ENCODE data around the gene BHLHA15.
A peak's percentile ranks its signal among the peaks of the same experiment; 100 is the strongest.

BHLHA15 gene

GRCh38 chr7:98231493-98232262, 20.4 kb downstream of the BHLHA15 start:
- DNase-seq: no peak
- no peak for TF ChIP-seq POLR2A (IDR thresholded peaks at IDR 0.05; ENCODE audit: low read length)
- TF ChIP-seq GATA1 (IDR thresholded peaks at IDR 0.05; ENCODE audit: low read depth, low read length): no peak

- no peak for DNase-seq
- TF ChIP-seq POLR2A (IDR thresholded peaks at IDR 0.05; ENCODE audit: low read length) (no peak), GATA1 (IDR thresholded peaks at IDR 0.05; ENCODE audit: low read depth, low read length) (no peak)
These were observed 21.0 kb downstream of the BHLHA15 start for GRCh38 chr7:98232263-98232585.

- no peak for TF ChIP-seq POLR2A (IDR thresholded peaks at IDR 0.05; ENCODE audit: low read length)
- TF ChIP-seq GATA1 (IDR thresholded peaks at IDR 0.05; ENCODE audit: low read depth, low read length): no peak
- no peak for DNase-seq
These were observed 21.6 kb downstream of the BHLHA15 start for GRCh38 chr7:98232799-98233198.

- no peak for DNase-seq
- TF ChIP-seq GATA1 (IDR thresholded peaks at IDR 0.05; ENCODE audit: low read depth, low read length) (no peak), POLR2A (IDR thresholded peaks at IDR 0.05; ENCODE audit: low read length) (no peak)
These were observed 22.2 kb downstream of the BHLHA15 start for GRCh38 chr7:98233219-98234070.

DNA sequence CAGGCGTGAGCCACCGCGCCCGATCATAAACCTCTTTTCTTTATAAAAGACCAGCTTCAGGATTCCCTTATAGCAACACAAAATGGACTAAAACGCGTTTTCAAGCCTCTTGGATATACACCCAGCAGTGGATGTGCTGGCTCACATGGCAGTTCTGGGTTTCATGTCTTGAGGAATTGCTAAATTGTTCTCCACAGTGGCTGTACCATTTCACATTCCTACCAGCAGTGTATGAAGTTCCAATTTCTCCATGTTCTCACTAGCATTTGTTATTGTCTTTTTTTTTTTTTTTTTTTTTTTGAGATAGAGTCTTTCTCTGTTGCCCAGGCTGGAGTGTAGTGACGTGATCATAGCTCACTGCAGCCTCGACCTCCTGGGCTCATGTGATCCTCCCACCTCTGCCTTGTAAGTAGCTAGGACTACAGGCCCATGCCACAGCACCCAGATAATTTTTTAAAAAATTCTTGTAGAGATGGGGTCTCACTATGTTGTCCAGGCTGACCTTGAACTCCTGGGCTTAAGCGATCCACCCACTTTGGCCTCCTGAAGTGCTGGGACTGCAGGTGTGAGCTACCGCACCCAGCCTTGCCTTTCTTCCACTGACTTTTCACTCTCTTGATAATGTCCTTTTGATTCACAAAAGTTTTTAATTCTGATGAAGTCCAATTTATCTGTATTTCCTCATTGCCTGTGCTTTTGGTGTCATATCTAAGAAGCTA, 23.3 kb downstream of the BHLHA15 start:
- TF ChIP-seq GATA1 (IDR thresholded peaks at IDR 0.05; ENCODE audit: low read depth, low read length) (no peak), POLR2A (IDR thresholded peaks at IDR 0.05; ENCODE audit: low read length) (no peak)
- no peak for DNase-seq

DNA sequence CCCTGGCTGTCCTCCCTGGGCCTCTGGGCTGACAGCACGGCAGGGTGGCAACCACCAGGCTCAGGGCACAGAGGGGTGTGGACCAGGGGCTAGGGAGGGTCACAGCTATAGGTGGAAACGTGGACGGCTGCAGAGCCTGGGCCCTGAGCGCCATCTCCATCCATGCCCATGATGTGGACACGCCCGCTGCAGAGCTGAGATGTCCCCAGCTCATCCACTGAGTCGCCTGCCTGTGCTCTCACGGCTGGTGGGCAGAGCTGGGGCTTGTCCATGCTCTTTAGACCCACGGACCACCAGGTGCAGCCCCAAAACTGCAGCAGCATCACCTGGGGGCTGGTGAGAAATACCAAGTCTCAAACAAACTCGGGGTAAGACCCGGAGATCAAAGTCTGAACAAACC, 24.7 kb downstream of the BHLHA15 start:
- no peak for TF ChIP-seq POLR2A (IDR thresholded peaks at IDR 0.05; ENCODE audit: low read length)
- no peak for DNase-seq

GRCh38 chr7:98236355-98237185, 25.3 kb downstream of the BHLHA15 start:
- TF ChIP-seq POLR2A (IDR thresholded peaks at IDR 0.05; ENCODE audit: low read length): no peak
- TF ChIP-seq GATA1 (IDR thresholded peaks at IDR 0.05; ENCODE audit: low read depth, low read length): no peak
- DNase-seq: no peak

DNA sequence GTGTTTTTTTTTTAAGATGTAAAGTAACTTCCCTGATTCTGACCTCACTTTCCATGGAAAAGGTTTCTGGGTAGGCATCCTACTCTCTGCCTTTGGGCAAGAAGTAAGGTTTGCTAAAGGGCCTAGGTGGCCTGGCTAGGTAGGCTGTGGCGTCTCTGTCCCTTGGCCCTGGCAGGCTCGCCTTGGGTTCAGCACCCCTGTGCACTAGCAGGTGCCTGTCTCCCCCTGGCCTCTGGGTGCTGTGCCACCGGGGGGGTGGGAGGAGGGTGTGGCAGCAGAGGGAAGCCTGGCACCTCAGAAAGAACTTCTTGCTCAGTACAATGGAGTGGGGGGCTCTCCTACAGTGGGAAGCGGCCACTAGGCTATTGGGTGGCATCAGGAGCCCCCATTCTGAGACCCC, 26.8 kb downstream of the BHLHA15 start:
- TF ChIP-seq POLR2A (IDR thresholded peaks at IDR 0.05; ENCODE audit: low read length): no peak
- TF ChIP-seq GATA1 (IDR thresholded peaks at IDR 0.05; ENCODE audit: low read depth, low read length): no peak

GRCh38 chr7:98238976-98239375, 27.7 kb downstream of the BHLHA15 start:
- TF ChIP-seq POLR2A (IDR thresholded peaks at IDR 0.05; ENCODE audit: low read length): no peak
- no peak for TF ChIP-seq GATA1 (IDR thresholded peaks at IDR 0.05; ENCODE audit: low read depth, low read length)
- no peak for DNase-seq

More for the DNA sequence above, 26.8 kb downstream of the BHLHA15 start:
- no peak for DNase-seq

DNA sequence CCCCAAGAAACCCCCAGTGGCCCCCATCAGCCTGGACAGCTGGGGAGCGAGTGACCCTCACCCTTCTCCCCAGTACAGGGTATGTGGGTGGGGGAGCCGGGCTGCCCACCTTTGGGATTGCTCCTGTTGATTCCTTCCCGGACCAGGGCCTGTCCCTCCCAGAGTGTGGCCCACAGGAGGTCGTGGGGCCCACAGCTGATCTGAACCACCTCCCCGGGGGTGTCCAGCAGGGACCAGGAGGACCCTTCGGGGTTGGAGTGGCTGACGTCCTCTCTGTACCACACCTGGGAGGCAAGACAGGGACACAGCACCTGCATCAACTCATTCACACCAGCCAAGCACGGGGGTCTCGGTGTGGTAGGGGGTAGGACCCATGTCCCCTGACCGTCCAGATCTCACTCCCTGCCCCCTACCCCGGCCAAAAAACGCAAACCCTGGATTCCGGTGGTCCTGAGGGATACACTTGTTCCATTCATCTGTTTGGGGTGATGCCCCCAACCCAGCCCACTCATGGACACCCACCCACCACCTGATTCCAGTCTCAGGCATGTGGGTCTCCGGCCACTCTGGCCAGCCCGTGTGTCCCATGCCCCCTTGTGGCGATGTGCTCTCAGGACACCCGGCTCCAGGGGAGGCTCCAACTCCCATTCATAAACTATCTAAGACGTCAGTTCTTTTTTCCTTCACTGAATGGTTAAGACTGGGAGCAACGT, 29.9 kb downstream of the BHLHA15 start:
- DNase-seq: peak; percentile 34 to 52

GRCh38 chr7:98241674-98242241, 30.5 kb downstream of the BHLHA15 start:
- TF ChIP-seq POLR2A (IDR thresholded peaks at IDR 0.05; ENCODE audit: low read length): no peak
- TF ChIP-seq GATA1 (IDR thresholded peaks at IDR 0.05; ENCODE audit: low read depth, low read length): no peak
- no peak for DNase-seq

More for the DNA sequence above, 29.9 kb downstream of the BHLHA15 start:
- TF ChIP-seq GATA1 (IDR thresholded peaks at IDR 0.05; ENCODE audit: low read depth, low read length) (no peak), POLR2A (IDR thresholded peaks at IDR 0.05; ENCODE audit: low read length) (no peak)

DNA sequence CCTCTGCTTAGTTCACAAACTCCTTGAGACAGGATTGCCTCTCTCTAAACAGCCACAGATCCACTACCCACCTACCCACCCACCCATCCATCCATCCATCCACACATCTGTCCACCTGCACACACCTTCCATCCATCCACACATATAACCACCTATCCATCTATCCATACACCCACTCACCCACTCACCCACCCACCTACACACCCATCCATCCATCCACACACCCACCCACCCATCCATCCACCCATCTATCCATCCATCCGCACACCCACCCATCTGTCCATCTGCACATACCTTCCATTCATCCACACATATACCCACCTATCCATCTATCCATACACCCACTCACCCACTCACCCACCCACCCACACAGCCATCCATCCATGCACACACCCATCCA, 31.1 kb downstream of the BHLHA15 start:
- DNase-seq: no peak
- TF ChIP-seq GATA1 (IDR thresholded peaks at IDR 0.05; ENCODE audit: low read depth, low read length) (no peak), POLR2A (IDR thresholded peaks at IDR 0.05; ENCODE audit: low read length) (no peak)
